Gastrocnemius medialis (tissue), 4 donors: ENCODE results near the gene CER1.

Experiments used
- CTCF ChIP-seq, 5 experiments: fragments of 450-650 bp in 3 of 5; fragments of 200-600 bp in 2 of 5; sonication (generic) in 2 of 5; IDR thresholded peaks in 4 of 5; conservative IDR thresholded peaks in 1 of 5; 1 replicate in 4 of 5; 2 replicates in 1 of 5; pipeline ENCODE4 v1.5.1; 2016 to 2019; ENCODE audit warnings: antibody characterized with exemption in 5 of 5, mild to moderate bottlenecking in 3 of 5, moderate library complexity in 3 of 5
- POLR2A ChIP-seq, 2 donors: fragments of 450-650 bp; IDR thresholded peaks; one replicate each; pipeline ENCODE4 v1.6.1; 2017; ENCODE audit warnings: antibody characterized with exemption in 2 of 2, mild to moderate bottlenecking in 2 of 2, moderate library complexity in 2 of 2

GRCh38 chr9:14741369-14741768 lies 18.8 kb upstream of the CER1 start:
- TF ChIP-seq CTCF (IDR thresholded peaks at IDR 0.05 in 4 of 5, conservative IDR thresholded peaks at IDR 0.05 in 1 of 5): no peak
- no peak for TF ChIP-seq POLR2A (IDR thresholded peaks at IDR 0.05)
